ENCODE results near the gene MPDZ.

Gene MPDZ

DNA sequence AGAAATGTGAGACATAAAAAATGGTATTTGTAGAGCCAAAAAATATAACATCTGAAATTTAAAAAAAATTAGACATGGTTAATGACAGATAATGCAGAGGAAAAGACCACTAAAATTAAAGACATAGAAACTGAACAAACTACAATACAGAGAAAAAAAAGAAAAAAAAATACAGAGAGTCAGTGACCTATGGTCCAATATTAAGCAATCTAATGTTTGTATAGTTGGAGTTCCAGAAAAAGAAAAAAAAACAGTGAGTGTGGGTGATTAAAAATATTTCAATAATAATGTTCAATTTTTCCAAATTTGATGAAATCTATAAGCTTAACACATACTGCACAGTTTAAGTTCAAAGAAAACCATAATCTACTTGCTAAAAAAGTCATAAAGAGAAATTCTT, 207.6 kb downstream of the MPDZ start:
- H3K79me2 ChIP-seq (ENCODE audit: insufficient read depth, low read length), result no peaks in the 10 kb centered on the region
- DNase-seq, result no peak

DNA sequence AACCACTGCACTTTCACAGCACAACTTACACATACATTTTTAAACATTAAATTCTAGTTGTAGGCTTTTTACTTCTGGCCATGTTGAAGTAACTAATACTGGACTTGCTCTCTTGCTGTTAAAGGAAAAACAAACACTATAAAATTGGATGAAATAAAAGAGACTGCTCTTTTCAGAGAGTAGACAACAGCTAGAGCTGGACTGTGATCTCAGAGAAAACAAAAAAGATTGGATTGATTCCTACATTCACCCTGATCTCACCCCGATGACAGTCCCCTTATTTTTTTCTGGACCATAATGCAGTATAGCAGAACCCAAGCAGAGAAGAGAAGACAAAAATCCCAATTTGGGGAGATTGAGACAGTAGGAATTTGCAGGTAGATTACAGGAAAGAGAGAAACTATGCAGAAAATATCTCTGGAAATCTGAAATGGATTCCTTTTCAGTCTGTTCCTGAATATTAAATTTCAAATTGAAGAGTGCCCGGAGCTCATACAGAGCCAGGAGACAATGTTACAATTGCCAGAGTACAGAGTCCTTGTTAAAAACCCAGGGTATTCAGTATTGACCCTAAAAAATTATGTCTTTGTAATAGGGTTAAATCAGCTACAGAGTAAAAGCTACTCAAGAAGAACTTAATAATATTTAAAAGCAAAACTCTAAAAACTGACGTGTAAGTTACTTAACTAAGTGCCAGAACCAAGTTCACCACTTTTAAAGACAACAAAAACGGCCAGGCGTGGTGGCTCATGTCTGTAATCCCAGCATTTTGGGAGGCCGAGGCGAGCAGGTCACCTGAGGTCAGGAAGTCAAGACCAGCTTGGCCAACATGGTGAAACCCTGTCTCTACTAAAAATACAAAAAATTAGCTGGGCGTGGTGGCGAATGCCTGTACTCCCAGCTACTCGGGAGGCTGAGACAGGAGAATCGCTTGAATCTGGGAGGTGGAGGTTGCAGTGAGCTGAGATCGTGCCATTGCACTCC, 208.6 kb downstream of the MPDZ start:
- no peak overlapping the region for H3K27ac ChIP-seq (ENCODE audit: low read length)
- H3K4me3 ChIP-seq (ENCODE audit: low read depth in 1 of 2, low read length in 2 of 2), result no peak overlapping the region
- no peaks in the 10 kb centered on the region for H3K9me3 ChIP-seq (ENCODE audit: insufficient read depth, low read length, severe bottlenecking)
- ATAC-seq (ENCODE audit: insufficient read depth, low read depth) (no peak), DNase-seq (no peak)
- no peaks in the 10 kb centered on the region for H3K4me1 ChIP-seq (ENCODE audit: insufficient read depth, low read length)
- H3K9ac ChIP-seq (ENCODE audit: low read depth, low read length), result no peak overlapping the region
- no peaks in the 10 kb centered on the region for H3K27me3 ChIP-seq (ENCODE audit: insufficient read depth, low read length, poor library complexity)
- no peaks in the 10 kb centered on the region for H3K36me3 ChIP-seq (ENCODE audit: insufficient read depth, low read length)
- H3K4me2 ChIP-seq (ENCODE audit: insufficient read depth, low read length), result no peak overlapping the region
- no peak overlapping the region for H2AFZ ChIP-seq (ENCODE audit: low read depth, low read length)
- H3K79me2 ChIP-seq (ENCODE audit: insufficient read depth, low read length), result no peaks in the 10 kb centered on the region
- no peaks in the 10 kb centered on the region for H4K20me1 ChIP-seq (ENCODE audit: insufficient read depth, low read length)
- TF ChIP-seq, protein P1, sequence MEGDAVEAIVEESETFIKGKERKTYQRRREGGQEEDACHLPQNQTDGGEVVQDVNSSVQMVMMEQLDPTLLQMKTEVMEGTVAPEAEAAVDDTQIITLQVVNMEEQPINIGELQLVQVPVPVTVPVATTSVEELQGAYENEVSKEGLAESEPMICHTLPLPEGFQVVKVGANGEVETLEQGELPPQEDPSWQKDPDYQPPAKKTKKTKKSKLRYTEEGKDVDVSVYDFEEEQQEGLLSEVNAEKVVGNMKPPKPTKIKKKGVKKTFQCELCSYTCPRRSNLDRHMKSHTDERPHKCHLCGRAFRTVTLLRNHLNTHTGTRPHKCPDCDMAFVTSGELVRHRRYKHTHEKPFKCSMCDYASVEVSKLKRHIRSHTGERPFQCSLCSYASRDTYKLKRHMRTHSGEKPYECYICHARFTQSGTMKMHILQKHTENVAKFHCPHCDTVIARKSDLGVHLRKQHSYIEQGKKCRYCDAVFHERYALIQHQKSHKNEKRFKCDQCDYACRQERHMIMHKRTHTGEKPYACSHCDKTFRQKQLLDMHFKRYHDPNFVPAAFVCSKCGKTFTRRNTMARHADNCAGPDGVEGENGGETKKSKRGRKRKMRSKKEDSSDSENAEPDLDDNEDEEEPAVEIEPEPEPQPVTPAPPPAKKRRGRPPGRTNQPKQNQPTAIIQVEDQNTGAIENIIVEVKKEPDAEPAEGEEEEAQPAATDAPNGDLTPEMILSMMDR (IDR thresholded peaks at IDR 0.05; ENCODE audit: borderline replicate concordance, extremely low read depth, low read length, poor library complexity, severe bottlenecking), result no peak
- no peak for TF ChIP-seq EZH2 (IDR thresholded peaks at IDR 0.05; ENCODE audit: borderline replicate concordance, low read depth, low read length, severe bottlenecking)

More for the DNA sequence above, 207.6 kb downstream of the MPDZ start:
- no peaks in the 10 kb centered on the region for H4K20me1 ChIP-seq (ENCODE audit: insufficient read depth, low read length)
- TF ChIP-seq, protein P1 (IDR thresholded peaks at IDR 0.05; ENCODE audit: borderline replicate concordance, extremely low read depth, low read length, poor library complexity, severe bottlenecking), result no peak
- no peak for TF ChIP-seq EZH2 (IDR thresholded peaks at IDR 0.05; ENCODE audit: borderline replicate concordance, low read depth, low read length, severe bottlenecking)
- H3K4me1 ChIP-seq (ENCODE audit: insufficient read depth, low read length), result no peaks in the 10 kb centered on the region
- no peak overlapping the region for H3K27ac ChIP-seq (ENCODE audit: low read length)
- H3K36me3 ChIP-seq (ENCODE audit: insufficient read depth, low read length), result no peaks in the 10 kb centered on the region
- no peak for ATAC-seq (ENCODE audit: insufficient read depth, low read depth)
- no peaks in the 10 kb centered on the region for H3K9me3 ChIP-seq (ENCODE audit: insufficient read depth, low read length, severe bottlenecking)
- H3K27me3 ChIP-seq (ENCODE audit: insufficient read depth, low read length, poor library complexity), result no peaks in the 10 kb centered on the region
- no peak overlapping the region for H3K4me3 ChIP-seq (ENCODE audit: low read depth in 1 of 2, low read length in 2 of 2)
- H2AFZ ChIP-seq (ENCODE audit: low read depth, low read length), result no peak overlapping the region
- H3K9ac ChIP-seq (ENCODE audit: low read depth, low read length), result no peak overlapping the region
- no peak overlapping the region for H3K4me2 ChIP-seq (ENCODE audit: insufficient read depth, low read length)

GRCh38 chr9:13069498-13069897, 210.0 kb downstream of the MPDZ start:
- Histone ChIP-seq H3K4me2 (ENCODE audit: insufficient read depth, low read length) (no peak overlapping the region), H3K36me3 (ENCODE audit: insufficient read depth, low read length) (no peaks in the 10 kb centered on the region), H3K4me1 (ENCODE audit: insufficient read depth, low read length) (no peaks in the 10 kb centered on the region), H3K9me3 (ENCODE audit: insufficient read depth, low read length, severe bottlenecking) (no peaks in the 10 kb centered on the region), H3K27ac (ENCODE audit: low read length) (no peak overlapping the region), H2AFZ (ENCODE audit: low read depth, low read length) (no peak overlapping the region), H3K27me3 (ENCODE audit: insufficient read depth, low read length, poor library complexity) (no peaks in the 10 kb centered on the region), H3K79me2 (ENCODE audit: insufficient read depth, low read length) (no peaks in the 10 kb centered on the region), H3K9ac (ENCODE audit: low read depth, low read length) (no peak overlapping the region), H4K20me1 (ENCODE audit: insufficient read depth, low read length) (no peaks in the 10 kb centered on the region), H3K4me3 (ENCODE audit: low read depth in 1 of 2, low read length in 2 of 2) (no peak overlapping the region)
- TF ChIP-seq, protein P1 (IDR thresholded peaks at IDR 0.05; ENCODE audit: borderline replicate concordance, extremely low read depth, low read length, poor library complexity, severe bottlenecking), result no peak
- no peak for TF ChIP-seq EZH2 (IDR thresholded peaks at IDR 0.05; ENCODE audit: borderline replicate concordance, low read depth, low read length, severe bottlenecking)
- DNase-seq (no peak), ATAC-seq (ENCODE audit: insufficient read depth, low read depth) (no peak)
